Sigmoid colon (tissue), 4 donors: Measurements from ENCODE around the gene MOB3B.

ENCODE experiments used
- POLR2A ChIP-seq, 2 donors: fragments of 450-650 bp; IDR thresholded peaks; one replicate each; pipeline ENCODE4 v1.6.1; 2016; ENCODE audit warnings: antibody characterized with exemption in 2 of 2, mild to moderate bottlenecking in 2 of 2, moderate library complexity in 2 of 2
- POLR2AphosphoS5 ChIP-seq, 4 donors: sonication (generic); formaldehyde crosslinking; IDR thresholded peaks; one replicate each; pipeline ENCODE4 v1.6.1; 2017; ENCODE audit warnings: antibody characterized with exemption in 4 of 4
- TF ChIP-seq, protein P1 (sequence below), 4 experiments: fragments of 450-650 bp in 3 of 4; fragments of 200-600 bp in 1 of 4; IDR thresholded peaks; one replicate each; pipeline ENCODE4 v1.5.1; 2016 to 2019; ENCODE audit warnings: antibody characterized with exemption in 4 of 4, mild to moderate bottlenecking in 3 of 4, moderate library complexity in 2 of 4

DNA sequence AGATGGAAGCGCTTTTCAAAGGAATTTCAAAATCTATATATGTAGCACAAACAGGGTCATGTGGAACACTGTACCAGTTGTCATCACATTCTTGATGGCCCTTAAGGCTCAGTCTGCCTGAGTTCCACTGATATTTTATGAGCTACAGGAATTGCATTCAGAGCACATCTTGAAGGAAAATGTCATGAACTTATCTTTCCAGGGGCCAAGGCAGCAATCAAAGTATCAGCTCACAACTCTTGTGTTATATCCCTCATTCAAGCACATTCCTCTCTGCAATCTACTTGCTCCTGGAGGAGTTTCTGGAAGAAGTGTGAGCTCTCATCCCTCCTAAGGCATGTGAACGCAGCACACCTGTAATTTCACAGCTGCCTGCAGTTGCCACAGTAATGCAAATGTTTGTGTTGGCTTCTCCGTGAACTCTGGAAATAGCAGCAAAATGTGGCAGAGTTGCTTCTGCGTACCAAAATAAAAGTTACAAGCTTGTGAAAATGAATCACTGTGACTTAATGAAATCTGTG, 143.0 kb downstream of the MOB3B start:
- TF ChIP-seq, protein P1, sequence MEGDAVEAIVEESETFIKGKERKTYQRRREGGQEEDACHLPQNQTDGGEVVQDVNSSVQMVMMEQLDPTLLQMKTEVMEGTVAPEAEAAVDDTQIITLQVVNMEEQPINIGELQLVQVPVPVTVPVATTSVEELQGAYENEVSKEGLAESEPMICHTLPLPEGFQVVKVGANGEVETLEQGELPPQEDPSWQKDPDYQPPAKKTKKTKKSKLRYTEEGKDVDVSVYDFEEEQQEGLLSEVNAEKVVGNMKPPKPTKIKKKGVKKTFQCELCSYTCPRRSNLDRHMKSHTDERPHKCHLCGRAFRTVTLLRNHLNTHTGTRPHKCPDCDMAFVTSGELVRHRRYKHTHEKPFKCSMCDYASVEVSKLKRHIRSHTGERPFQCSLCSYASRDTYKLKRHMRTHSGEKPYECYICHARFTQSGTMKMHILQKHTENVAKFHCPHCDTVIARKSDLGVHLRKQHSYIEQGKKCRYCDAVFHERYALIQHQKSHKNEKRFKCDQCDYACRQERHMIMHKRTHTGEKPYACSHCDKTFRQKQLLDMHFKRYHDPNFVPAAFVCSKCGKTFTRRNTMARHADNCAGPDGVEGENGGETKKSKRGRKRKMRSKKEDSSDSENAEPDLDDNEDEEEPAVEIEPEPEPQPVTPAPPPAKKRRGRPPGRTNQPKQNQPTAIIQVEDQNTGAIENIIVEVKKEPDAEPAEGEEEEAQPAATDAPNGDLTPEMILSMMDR (IDR thresholded peaks at IDR 0.05): no peak
- TF ChIP-seq POLR2A (IDR thresholded peaks at IDR 0.05): no peak
- TF ChIP-seq POLR2AphosphoS5 (IDR thresholded peaks at IDR 0.05): no peak
